ENCODE measurements around the gene DYRK1A.

Gene DYRK1A

DNA sequence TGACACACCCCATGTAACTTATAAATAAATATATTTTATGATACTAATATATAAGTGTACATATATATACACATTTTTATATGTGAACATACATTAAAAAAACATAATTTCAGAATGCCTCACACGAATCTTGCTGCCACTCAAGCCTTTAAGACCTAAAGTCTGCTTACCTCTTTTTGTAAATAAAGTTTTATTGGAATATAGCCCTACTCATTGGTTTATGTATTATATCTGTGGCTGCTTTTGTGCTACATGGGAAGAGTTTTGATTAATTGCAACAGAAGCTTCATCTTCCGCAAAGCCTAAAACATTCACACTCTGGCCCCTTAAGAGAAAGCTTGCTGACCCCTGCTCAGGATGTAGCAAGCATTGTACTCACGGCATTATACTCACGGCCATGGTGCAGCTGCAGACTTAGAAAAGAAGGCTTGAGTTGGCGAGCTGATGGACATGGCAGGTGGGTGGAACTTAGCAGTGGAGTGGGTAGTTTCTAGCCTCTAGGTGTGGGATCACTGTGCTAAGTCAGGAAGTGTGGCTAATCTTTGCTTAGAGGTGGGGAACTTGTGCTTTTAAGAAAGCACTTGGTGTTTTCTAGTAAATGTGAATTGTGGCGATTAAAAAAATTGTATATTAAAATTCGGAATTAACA, 80.8 kb downstream of the DYRK1A start:
- DNase-seq (ENCODE audit: low read depth in 2 of 3, low spot score in 2 of 3): no peak

GRCh38 chr21:37449302-37449937, 82.8 kb downstream of the DYRK1A start:
- DNase-seq (ENCODE audit: low read depth in 2 of 3, low spot score in 2 of 3): no peak

GRCh38 chr21:37450445-37450941, 83.9 kb downstream of the DYRK1A start:
- DNase-seq (ENCODE audit: low read depth in 2 of 3, low spot score in 2 of 3): no peak

GRCh38 chr21:37451446-37451845, 84.9 kb downstream of the DYRK1A start:
- no peak for DNase-seq (ENCODE audit: low read depth in 2 of 3, low spot score in 2 of 3)

GRCh38 chr21:37452227-37452626, 85.7 kb downstream of the DYRK1A start:
- no peak for DNase-seq (ENCODE audit: low read depth in 2 of 3, low spot score in 2 of 3)

DNA sequence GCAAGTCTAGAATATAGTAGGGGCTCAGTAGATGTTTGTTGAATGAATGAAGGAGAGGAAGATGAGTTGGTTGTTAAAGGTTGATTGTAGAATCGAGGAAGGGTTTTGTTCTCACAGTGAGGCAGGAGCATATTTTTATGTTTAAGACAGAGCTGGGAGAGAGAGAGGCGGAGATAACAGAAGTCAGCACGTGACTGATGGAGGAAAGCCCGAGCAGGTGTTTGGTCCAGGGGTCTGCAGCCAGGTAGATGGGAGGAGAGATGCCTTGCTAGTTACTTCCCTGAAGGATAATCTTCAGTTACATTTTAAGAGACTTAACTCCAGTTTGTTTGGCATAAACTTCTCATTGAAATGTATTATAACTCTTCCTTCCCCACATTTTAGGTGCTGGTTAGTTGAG, 86.8 kb downstream of the DYRK1A start:
- DNase-seq (ENCODE audit: low read depth in 2 of 3, low spot score in 2 of 3): no peak

GRCh38 chr21:37454869-37455503, 88.4 kb downstream of the DYRK1A start:
- DNase-seq (ENCODE audit: low read depth in 2 of 3, low spot score in 2 of 3): no peak

DNA sequence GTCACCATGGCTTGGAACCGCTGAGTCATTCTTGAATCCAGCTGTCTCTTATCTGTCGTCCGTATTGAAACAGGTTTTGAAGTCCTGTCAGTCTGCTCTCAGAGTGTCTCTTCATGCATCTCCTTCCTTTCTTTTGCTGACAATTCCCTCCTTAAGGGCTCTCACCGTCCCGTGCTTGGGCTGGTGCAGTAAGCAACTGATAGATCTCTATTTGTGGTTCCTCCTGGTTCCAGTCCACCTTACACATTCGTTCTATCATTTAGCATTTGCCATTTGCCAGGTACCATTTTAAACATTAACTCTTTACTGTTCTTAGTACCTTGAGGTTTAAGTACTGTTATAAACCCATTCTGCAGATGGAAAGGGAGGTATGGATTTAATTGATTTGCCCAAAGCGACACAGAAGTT, 88.9 kb downstream of the DYRK1A start:
- DNase-seq (ENCODE audit: low read depth in 2 of 3, low spot score in 2 of 3): no peak

- no peak for DNase-seq (ENCODE audit: low read depth in 2 of 3, low spot score in 2 of 3)
These were observed 92.2 kb downstream of the DYRK1A start for GRCh38 chr21:37458669-37459276.

GRCh38 chr21:37459575-37459974, 93.0 kb downstream of the DYRK1A start:
- DNase-seq (ENCODE audit: low read depth in 2 of 3, low spot score in 2 of 3): no peak

DNA sequence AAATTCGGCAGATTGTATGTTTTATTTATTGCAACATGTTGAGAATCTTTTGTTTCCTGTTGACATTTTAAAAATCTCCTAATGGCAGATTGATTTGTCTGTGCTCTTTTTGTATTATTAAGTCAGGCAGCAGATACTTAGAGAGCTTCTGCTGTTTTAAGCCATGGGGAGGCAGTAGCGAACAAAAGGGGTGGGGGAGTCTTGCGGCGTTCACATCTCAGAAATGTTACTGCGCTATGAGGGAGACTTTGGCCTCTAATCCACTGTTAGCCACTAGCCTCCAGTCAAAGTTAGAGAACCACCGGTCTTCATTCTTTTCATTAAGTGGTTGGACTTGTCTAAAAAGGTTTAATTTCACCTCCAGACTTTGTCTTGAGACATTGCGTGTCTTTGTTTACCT, 93.6 kb downstream of the DYRK1A start:
- DNase-seq (ENCODE audit: low read depth in 2 of 3, low spot score in 2 of 3): no peak

- DNase-seq (ENCODE audit: low read depth in 2 of 3, low spot score in 2 of 3): no peak
These were observed 94.9 kb downstream of the DYRK1A start for GRCh38 chr21:37461479-37461878.

DNA sequence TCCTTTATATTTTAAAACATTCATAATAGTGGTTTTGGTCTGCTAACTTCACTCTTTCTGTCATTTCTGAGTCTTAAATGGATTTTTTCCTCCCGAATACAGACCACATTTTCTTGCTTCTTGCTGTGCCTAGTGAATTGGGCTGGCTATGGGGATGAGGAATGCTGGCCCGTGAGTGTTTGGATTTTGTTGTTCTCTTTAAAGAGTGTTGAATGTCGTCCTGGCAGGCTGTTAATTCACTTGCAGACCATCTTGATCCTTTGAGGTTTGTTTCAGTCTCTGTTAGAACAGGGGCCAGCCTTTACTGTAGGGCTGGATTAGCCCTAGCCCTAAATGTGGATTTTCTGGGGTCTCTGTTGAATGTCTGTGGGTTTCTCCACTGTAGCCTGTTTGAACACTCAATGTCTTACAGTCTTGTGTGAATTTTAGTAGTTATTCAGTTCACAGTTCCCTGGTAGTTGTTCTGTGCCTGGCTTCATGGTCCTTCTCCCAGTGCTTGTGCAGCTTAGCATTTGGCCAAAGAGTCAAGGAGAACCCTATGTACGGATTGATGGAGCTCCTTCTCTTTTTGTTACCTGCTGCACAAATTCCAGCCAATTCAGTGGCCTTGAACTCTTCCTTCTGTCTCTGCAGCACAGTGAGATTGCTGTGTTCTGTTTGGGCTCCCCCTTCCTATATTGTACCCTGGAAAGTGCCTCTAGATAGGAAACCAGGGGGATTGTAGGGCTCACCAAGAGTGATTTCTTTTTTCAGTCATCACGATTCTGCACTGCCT, 95.7 kb downstream of the DYRK1A start:
- DNase-seq (ENCODE audit: low read depth in 2 of 3, low spot score in 2 of 3): no peak

DNA sequence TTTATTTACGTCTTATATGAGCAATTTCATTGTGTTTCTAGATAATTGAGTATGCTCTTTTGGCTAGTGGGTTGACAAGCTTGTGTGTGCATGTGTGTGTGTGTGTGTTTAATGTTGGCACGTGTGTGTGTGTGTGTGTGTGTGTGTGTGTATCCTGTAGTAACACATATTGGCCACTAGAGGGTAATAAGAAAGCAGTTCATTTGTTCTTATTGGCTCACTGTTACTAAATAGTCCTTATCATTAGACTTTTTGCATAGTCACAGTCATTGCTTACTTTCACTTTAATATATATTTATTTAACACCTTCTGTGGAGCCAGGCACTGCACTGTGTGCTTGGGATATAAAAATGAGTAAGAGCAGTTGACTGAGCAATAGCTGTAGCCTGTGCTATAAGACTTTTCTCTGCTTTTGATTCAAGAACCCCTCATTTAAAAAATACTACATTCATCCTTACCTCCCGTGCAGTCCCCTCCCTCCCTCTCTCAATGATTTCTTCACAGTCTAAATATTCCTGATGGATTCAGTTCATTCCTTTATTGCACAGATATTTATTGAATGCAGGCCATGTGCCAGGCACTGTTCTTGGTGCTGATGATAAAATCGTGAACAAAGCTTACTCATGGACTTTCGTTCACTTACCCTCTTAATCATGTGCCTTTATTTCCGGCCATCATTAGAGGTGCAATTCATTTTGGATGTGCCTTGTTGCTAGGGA, 96.7 kb downstream of the DYRK1A start:
- DNase-seq (ENCODE audit: low read depth in 2 of 3, low spot score in 2 of 3): no peak

- DNase-seq (ENCODE audit: low read depth in 2 of 3, low spot score in 2 of 3): no peak
These were observed 100.5 kb downstream of the DYRK1A start for GRCh38 chr21:37467082-37467481.

DNA sequence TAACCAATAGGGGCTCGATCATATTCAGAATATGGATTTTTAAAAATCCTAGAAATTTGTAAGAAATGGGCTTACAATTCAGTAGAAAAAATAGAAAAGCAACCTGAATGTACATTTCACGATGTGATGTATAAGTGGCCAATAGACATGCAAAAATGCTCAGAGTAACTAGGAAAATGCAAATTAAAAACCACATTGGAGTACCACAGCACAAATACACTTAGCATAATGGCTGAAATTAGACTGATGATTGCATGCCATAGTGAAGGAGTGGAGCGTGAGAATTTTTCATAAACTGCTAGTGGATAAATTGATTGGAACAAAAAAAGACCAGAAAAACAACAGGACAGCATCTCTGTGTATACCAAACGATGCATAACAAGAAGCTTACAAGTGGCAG, 102.3 kb downstream of the DYRK1A start:
- DNase-seq (ENCODE audit: low read depth in 2 of 3, low spot score in 2 of 3): no peak

GRCh38 chr21:37469441-37469840, 102.9 kb downstream of the DYRK1A start:
- DNase-seq (ENCODE audit: low read depth in 2 of 3, low spot score in 2 of 3): no peak

- no peak for DNase-seq (ENCODE audit: low read depth in 2 of 3, low spot score in 2 of 3)
These were observed 106.0 kb downstream of the DYRK1A start for GRCh38 chr21:37472581-37472980.

DNA sequence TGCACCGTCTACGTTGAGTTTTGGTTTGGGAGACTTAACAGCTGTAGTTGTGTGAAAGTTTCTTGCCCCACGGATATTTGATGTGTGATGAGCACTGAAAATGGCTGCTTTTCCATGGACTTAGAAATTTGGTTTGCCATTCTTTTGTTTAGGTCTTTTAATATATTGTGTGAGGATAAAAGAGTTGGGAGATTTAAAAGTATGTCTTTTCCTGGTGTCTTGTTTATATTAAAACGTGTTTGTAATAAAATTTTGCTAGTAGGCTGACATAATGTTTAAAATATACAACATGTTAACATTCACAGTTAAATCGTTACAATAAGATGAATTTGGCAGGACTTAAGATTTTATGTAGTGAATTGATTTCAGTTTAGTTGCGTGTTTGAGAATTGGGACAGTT, 106.9 kb downstream of the DYRK1A start:
- no peak for DNase-seq (ENCODE audit: low read depth in 2 of 3, low spot score in 2 of 3)

GRCh38 chr21:37474342-37474741, 107.8 kb downstream of the DYRK1A start:
- no peak for DNase-seq (ENCODE audit: low read depth in 2 of 3, low spot score in 2 of 3)

All from activated CD8-positive, alpha-beta memory T cell treated with anti-CD3 and anti-CD28 coated beads for 48 hours (primary cell).